Measurements from ENCODE around the gene UBE3C. TPM values are rescaled to one million over a fixed set of nuclear protein-coding genes. Genes with fewer than 3 reads are reported as not detected.

The UBE3C gene
- polyA plus RNA-seq, 1 donor (not counting 4 experiments of a cell fraction or from before 2014, with no cell fraction given): 89.3 TPM

- H3K9ac ChIP-seq (ENCODE audit: control insufficient read depth, extremely low read depth, insufficient read depth, low read length): no peak overlapping the region
- dilution Hi-C loops (cut with MboI; ENCODE audit: extremely low pct_ligation_motif_present, low sequenced_read_pairs): no loop called here
- no peak overlapping the region for H3K4me2 ChIP-seq (ENCODE audit: control insufficient read depth, extremely low read depth, insufficient read depth, low read depth, low read length)
- DNase-seq (ENCODE audit: low read depth, low spot score) (no peak), FAIRE-seq (no peak)
- no peaks in the 10 kb centered on the region for H3K27me3 ChIP-seq (ENCODE audit: control insufficient read depth, extremely low read depth, insufficient read depth, low read length)
- peaks cover 55% of the 10 kb centered on the region for H4K20me1 ChIP-seq (ENCODE audit: control insufficient read depth, extremely low read depth, insufficient read depth, low read length)
- peaks cover 16% of the 10 kb centered on the region for H3K4me1 ChIP-seq (ENCODE audit: control insufficient read depth, extremely low read depth, insufficient read depth, low read length)
- no peaks in the 10 kb centered on the region for H3K9me3 ChIP-seq (ENCODE audit: control insufficient read depth, low read depth, low read length)
- peaks cover 3 to 21% of the 10 kb centered on the region in 2 experiments for H3K36me3 ChIP-seq (ENCODE audit: control insufficient read depth in 2 of 2, extremely low read depth in 1 of 2, insufficient read depth in 2 of 2, low read length in 2 of 2)
- no peak overlapping the region for H2AFZ ChIP-seq (ENCODE audit: control insufficient read depth, low read length)
- no peak overlapping the region for H3K27ac ChIP-seq (ENCODE audit: control insufficient read depth, insufficient read depth, low read length)
- H3K4me3 ChIP-seq (ENCODE audit: control insufficient read depth in 2 of 3, extremely low read depth in 1 of 3, insufficient read depth in 2 of 3, low read depth in 1 of 3, low read length in 3 of 3): no peak overlapping the region
- H3K9me1 ChIP-seq (ENCODE audit: control insufficient read depth, extremely low read depth, insufficient read depth, low read length): peaks cover 6% of the 10 kb centered on the region
- H3K79me2 ChIP-seq (ENCODE audit: control insufficient read depth, insufficient read depth, low read length): peaks cover 100% of the 10 kb centered on the region
- TF ChIP-seq EZH2 (IDR thresholded peaks at IDR 0.05; ENCODE audit: low read length) (no peak), CTCF (optimal IDR thresholded peaks at IDR 0.05 in 1 of 3, IDR thresholded peaks at IDR 0.05 in 1 of 3, conservative IDR thresholded peaks at IDR 0.05 in 1 of 3; ENCODE audit: extremely low read depth in 1 of 3, insufficient read depth in 2 of 3, low read length in 3 of 3) (no peak)
Observed at GRCh38 chr7:157153260-157153659, 14.5 kb downstream of the UBE3C start.

GRCh38 chr7:157155959-157156358 is 17.2 kb downstream of the UBE3C start:
- Histone ChIP-seq H3K79me2 (ENCODE audit: control insufficient read depth, insufficient read depth, low read length) (peaks cover 100% of the 10 kb centered on the region), H3K27ac (ENCODE audit: control insufficient read depth, insufficient read depth, low read length) (no peak overlapping the region), H3K4me2 (ENCODE audit: control insufficient read depth, extremely low read depth, insufficient read depth, low read depth, low read length) (no peak overlapping the region), H3K4me1 (ENCODE audit: control insufficient read depth, extremely low read depth, insufficient read depth, low read length) (peaks cover 18% of the 10 kb centered on the region), H3K36me3 (ENCODE audit: control insufficient read depth in 2 of 2, extremely low read depth in 1 of 2, insufficient read depth in 2 of 2, low read length in 2 of 2) (peaks cover 0 to 26% of the 10 kb centered on the region in 2 experiments), H3K9ac (ENCODE audit: control insufficient read depth, extremely low read depth, insufficient read depth, low read length) (no peak overlapping the region), H3K4me3 (ENCODE audit: control insufficient read depth in 2 of 3, extremely low read depth in 1 of 3, insufficient read depth in 2 of 3, low read depth in 1 of 3, low read length in 3 of 3) (no peak overlapping the region), H3K9me3 (ENCODE audit: control insufficient read depth, low read depth, low read length) (no peaks in the 10 kb centered on the region), H2AFZ (ENCODE audit: control insufficient read depth, low read length) (no peak overlapping the region), H3K9me1 (ENCODE audit: control insufficient read depth, extremely low read depth, insufficient read depth, low read length) (peaks cover 3% of the 10 kb centered on the region), H3K27me3 (ENCODE audit: control insufficient read depth, extremely low read depth, insufficient read depth, low read length) (no peaks in the 10 kb centered on the region), H4K20me1 (ENCODE audit: control insufficient read depth, extremely low read depth, insufficient read depth, low read length) (peaks cover 53% of the 10 kb centered on the region)
- FAIRE-seq: no peak
- dilution Hi-C loops (cut with MboI; ENCODE audit: extremely low pct_ligation_motif_present, low sequenced_read_pairs): no loop called here
- DNase-seq (ENCODE audit: low read depth, low spot score): no peak
- TF ChIP-seq EZH2 (IDR thresholded peaks at IDR 0.05; ENCODE audit: low read length) (no peak), CTCF (optimal IDR thresholded peaks at IDR 0.05 in 1 of 3, IDR thresholded peaks at IDR 0.05 in 1 of 3, conservative IDR thresholded peaks at IDR 0.05 in 1 of 3; ENCODE audit: extremely low read depth in 1 of 3, insufficient read depth in 2 of 3, low read length in 3 of 3) (no peak)
